Gastrocnemius medialis (tissue), 4 donors: ENCODE results near the gene CWC27. TPM values are rescaled to one million over a fixed set of nuclear protein-coding genes. Genes with fewer than 3 reads are reported as not detected.

Source experiments
- ATAC-seq, 2 donors: fragments of 150-250 bp; one replicate each; pipeline ENCODE4 v1.9.1; 2016
- DNase-seq, 2 donors: peaks; one replicate each; pipeline ENCODE4 v3.0.0-alpha.2; 2019
- H3K27ac ChIP-seq, 4 donors: fragments of 200-600 bp; sonication (generic); 1 replicate in 1 of 4; 2 replicates in 3 of 4; pipeline ENCODE4 v1.5.1; 2016 to 2018; ENCODE audit warnings: mild to moderate bottlenecking in 2 of 4, moderate library complexity in 1 of 4
- H3K27me3 ChIP-seq, 3 donors: fragments of 200-600 bp; sonication (generic) in 2 of 3; 1 replicate in 1 of 3; 2 replicates in 2 of 3; pipeline versions ENCODE4 v1.5.1 to v1.6.0; 2016 to 2019; ENCODE audit warnings: mild to moderate bottlenecking in 1 of 3, moderate library complexity in 1 of 3
- H3K36me3 ChIP-seq, 2 donors: fragments of 200-600 bp; sonication (generic) in 1 of 2; one replicate each; pipeline ENCODE4 v1.5.1; 2017 to 2018
- H3K4me1 ChIP-seq, 2 donors: fragments of 200-600 bp; sonication (generic) in 1 of 2; one replicate each; pipeline ENCODE4 v1.5.1; 2016 to 2017; ENCODE audit warnings: mild to moderate bottlenecking in 2 of 2
- H3K4me3 ChIP-seq, 4 donors: fragments of 200-600 bp; sonication (generic) in 3 of 4; 1 replicate in 1 of 4; 2 replicates in 3 of 4; pipeline ENCODE4 v1.5.1; 2016 to 2019; ENCODE audit warnings: mild to moderate bottlenecking in 2 of 4
- H3K9me3 ChIP-seq, 3 donors: fragments of 200-600 bp; sonication (generic) in 2 of 3; 1 replicate in 1 of 3; 2 replicates in 2 of 3; pipeline ENCODE4 v1.5.1; 2016 to 2019
- CTCF ChIP-seq, 5 experiments: fragments of 450-650 bp in 3 of 5; fragments of 200-600 bp in 2 of 5; sonication (generic) in 2 of 5; IDR thresholded peaks in 4 of 5; conservative IDR thresholded peaks in 1 of 5; 1 replicate in 4 of 5; 2 replicates in 1 of 5; pipeline ENCODE4 v1.5.1; 2016 to 2019; ENCODE audit warnings: antibody characterized with exemption in 5 of 5, mild to moderate bottlenecking in 3 of 5, moderate library complexity in 3 of 5
- POLR2A ChIP-seq, 2 donors: fragments of 450-650 bp; IDR thresholded peaks; one replicate each; pipeline ENCODE4 v1.6.1; 2017; ENCODE audit warnings: antibody characterized with exemption in 2 of 2, mild to moderate bottlenecking in 2 of 2, moderate library complexity in 2 of 2
- in situ Hi-C, 4 donors: fragments of 200-750 bp; cut with MboI; loops; one replicate each; pipeline versions ENCODE4 v1.15.0 to v1.8.0; 2017; ENCODE audit warnings: low sequenced_read_pairs in 4 of 4
- intact Hi-C: fragments of 100-400 bp; cut with DNase I; formaldehyde crosslinking; loops from one replicate; pipeline ENCODE4 v1.15.1; 2023; ENCODE audit warnings: low total_unique reads
- total RNA-seq, 4 donors: library from RNA; depleted of rRNA; stranded (reverse); fragments of >200 nt; gene quantifications; one replicate each; pipeline versions ENCODE4 v1.1.0 to v1.2.3, GENCODE V29; 2016

The CWC27 gene
- total RNA-seq, 4 donors from 2014 or later = 8.4 to 10.7 (median 8.6) TPM

- ATAC-seq (no peak), DNase-seq (no peak)
- in situ Hi-C loops = no loop called here
- Histone ChIP-seq H3K27me3 (no peaks in the 10 kb centered on the region), H3K27ac (no peak overlapping the region), H3K36me3 (no peaks in the 10 kb centered on the region), H3K4me3 (no peak overlapping the region), H3K4me1 (no peaks in the 10 kb centered on the region), H3K9me3 (no peaks in the 10 kb centered on the region)
- no peak for TF ChIP-seq CTCF (IDR thresholded peaks at IDR 0.05 in 4 of 5, conservative IDR thresholded peaks at IDR 0.05 in 1 of 5)
- TF ChIP-seq POLR2A (IDR thresholded peaks at IDR 0.05) = no peak
- intact Hi-C loops = no loop called here
Measured at GRCh38 chr5:64873441-64873840, 104.7 kb downstream of the CWC27 start.

GRCh38 chr5:64874753-64875152, 106.0 kb downstream of the CWC27 start:
- no peak for DNase-seq
- TF ChIP-seq CTCF (IDR thresholded peaks at IDR 0.05 in 4 of 5, conservative IDR thresholded peaks at IDR 0.05 in 1 of 5) (no peak), POLR2A (IDR thresholded peaks at IDR 0.05) (no peak)
- Histone ChIP-seq H3K4me1 (no peaks in the 10 kb centered on the region), H3K4me3 (no peak overlapping the region), H3K36me3 (no peaks in the 10 kb centered on the region), H3K9me3 (no peaks in the 10 kb centered on the region), H3K27ac (no peak overlapping the region), H3K27me3 (no peaks in the 10 kb centered on the region)
- intact Hi-C loops (no loop called here), in situ Hi-C loops (no loop called here)
- no peak for ATAC-seq

GRCh38 chr5:64876203-64876602, 107.5 kb downstream of the CWC27 start:
- H3K4me3 ChIP-seq = no peak overlapping the region
- H3K36me3 ChIP-seq = no peaks in the 10 kb centered on the region
- no peaks in the 10 kb centered on the region for H3K27me3 ChIP-seq
- H3K27ac ChIP-seq = no peak overlapping the region
- H3K9me3 ChIP-seq = no peaks in the 10 kb centered on the region
- no peaks in the 10 kb centered on the region for H3K4me1 ChIP-seq
- intact Hi-C loops = no loop called here
- DNase-seq (no peak), ATAC-seq (no peak)
- TF ChIP-seq CTCF (IDR thresholded peaks at IDR 0.05 in 4 of 5, conservative IDR thresholded peaks at IDR 0.05 in 1 of 5) (no peak), POLR2A (IDR thresholded peaks at IDR 0.05) (no peak)
- in situ Hi-C loops = no loop called here

GRCh38 chr5:64880821-64881220, 112.1 kb downstream of the CWC27 start:
- TF ChIP-seq CTCF (IDR thresholded peaks at IDR 0.05 in 4 of 5, conservative IDR thresholded peaks at IDR 0.05 in 1 of 5) (no peak), POLR2A (IDR thresholded peaks at IDR 0.05) (no peak)
- H3K36me3 ChIP-seq = no peaks in the 10 kb centered on the region
- no peak for ATAC-seq
- intact Hi-C loops = no loop called here
- no peak for DNase-seq
- H3K27me3 ChIP-seq = no peaks in the 10 kb centered on the region
- in situ Hi-C loops = no loop called here
- H3K4me3 ChIP-seq = no peak overlapping the region
- peaks cover 0 to 5% of the 10 kb centered on the region in 2 donors for H3K4me1 ChIP-seq
- no peak overlapping the region for H3K27ac ChIP-seq
- H3K9me3 ChIP-seq = no peaks in the 10 kb centered on the region

- Histone ChIP-seq H3K4me3 (no peak overlapping the region), H3K4me1 (peaks cover 0 to 5% of the 10 kb centered on the region in 2 donors), H3K36me3 (no peaks in the 10 kb centered on the region), H3K9me3 (no peaks in the 10 kb centered on the region), H3K27ac (no peak overlapping the region), H3K27me3 (no peaks in the 10 kb centered on the region)
- DNase-seq = no peak
- no peak for ATAC-seq
- intact Hi-C loops (no loop called here), in situ Hi-C loops (no loop called here)
- TF ChIP-seq CTCF (IDR thresholded peaks at IDR 0.05 in 4 of 5, conservative IDR thresholded peaks at IDR 0.05 in 1 of 5) (no peak), POLR2A (IDR thresholded peaks at IDR 0.05) (no peak)
Measured at GRCh38 chr5:64883912-64884311, 115.2 kb downstream of the CWC27 start.
